ENCODE data around the gene EPN1. TPM values are rescaled to one million over a fixed set of nuclear protein-coding genes. Genes with fewer than 3 reads are reported as not detected.
"Not testable (repeated sequence)": the region's sequence is repeated elsewhere in the genome, so short reads cannot be mapped to it uniquely, and the experiment has no call there.

EPN1 gene
- total and polyA plus RNA-seq, 2 of the 8 experiments (the other 6 are each of a cell fraction or from before 2014, with no cell fraction given), result 49.6 to 200 TPM

DNA sequence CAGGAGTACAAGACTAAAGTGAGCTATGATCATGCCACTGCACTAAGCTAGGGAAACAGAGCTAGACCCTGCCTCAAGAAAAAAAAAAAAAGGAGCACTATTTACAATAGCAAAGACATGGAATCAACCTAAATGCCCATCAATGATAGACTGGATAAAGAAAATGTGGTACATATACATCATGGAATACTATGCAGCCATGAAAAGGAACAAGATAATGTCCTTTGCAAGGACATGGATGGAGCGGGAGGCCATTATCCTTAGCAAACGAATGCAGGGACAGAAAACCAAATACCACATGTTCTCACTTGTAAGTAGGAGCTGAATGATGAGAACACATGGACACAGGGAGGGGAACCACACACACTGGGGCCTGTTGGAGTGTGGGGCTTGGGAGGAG is 55.4 kb downstream of the EPN1 start:
- H3K9me3 ChIP-seq (ENCODE audit: insufficient read depth in 2 of 2, low read depth in 1 of 2, low read length in 1 of 2), result peaks cover 52 to 80% of the 10 kb centered on the region in 2 experiments
- H2BK120ac ChIP-seq (replicated peaks; ENCODE audit: low read depth, low read length); H2BK5ac ChIP-seq (ENCODE audit: low read depth, low read length); H3K23ac ChIP-seq (ENCODE audit: insufficient read length); H3K18ac ChIP-seq (ENCODE audit: extremely low read depth, low read length); H3K27me3 ChIP-seq (replicated peaks in 1 of 4; ENCODE audit: control insufficient read depth in 3 of 4, extremely low read depth in 1 of 4, insufficient read depth in 3 of 4, low read length in 3 of 4); H3K4me3 ChIP-seq (ENCODE audit: extremely low read depth in 1 of 4, insufficient read depth in 2 of 4, low read depth in 3 of 4, low read length in 4 of 4); H3K27ac ChIP-seq (ENCODE audit: low read depth, low read length); H3K4me2 ChIP-seq (ENCODE audit: insufficient read depth in 1 of 2, low read depth in 2 of 2, low read length in 2 of 2); H4K8ac ChIP-seq (ENCODE audit: extremely low read depth, insufficient read depth, low read length); H3K4me1 ChIP-seq (replicated peaks in 1 of 4; ENCODE audit: control insufficient read depth in 3 of 4, insufficient read depth in 4 of 4, low read length in 3 of 4); POLR2A ChIA-PET (ENCODE audit: partially characterized antibody); H3K56ac ChIP-seq (replicated peaks; ENCODE audit: insufficient read length, low read depth, low read length); H3K14ac ChIP-seq (ENCODE audit: insufficient read length); H4K91ac ChIP-seq (replicated peaks; ENCODE audit: insufficient read length, low read length); H2AFZ ChIP-seq (ENCODE audit: low read length); H3K79me2 ChIP-seq (ENCODE audit: control insufficient read depth in 1 of 2, insufficient read depth in 2 of 2, low read length in 2 of 2); H3K9ac ChIP-seq (replicated peaks in 1 of 4; ENCODE audit: extremely low read depth in 1 of 4, low read depth in 3 of 4, low read length in 3 of 4); H2BK20ac ChIP-seq (ENCODE audit: low read length); H3K79me1 ChIP-seq (ENCODE audit: low read depth, low read length); FAIRE-seq; DNase-seq (ENCODE audit: low read depth in 1 of 2, low spot score in 2 of 2); H3K23me2 ChIP-seq (ENCODE audit: low read depth, low read length); H3K36me3 ChIP-seq (ENCODE audit: control insufficient read depth in 2 of 4, insufficient read depth in 4 of 4, low read length in 3 of 4); H2BK12ac ChIP-seq (ENCODE audit: low read depth, low read length); H2AK5ac ChIP-seq (ENCODE audit: low read depth, low read length); H2BK15ac ChIP-seq (ENCODE audit: low read length); H4K20me1 ChIP-seq (replicated peaks in 1 of 2; ENCODE audit: control insufficient read depth in 1 of 2, insufficient read depth in 2 of 2, low read length in 2 of 2); H3K4ac ChIP-seq (replicated peaks; ENCODE audit: insufficient read length, low read depth, low read length); H4K5ac ChIP-seq (ENCODE audit: insufficient read length, low read depth, low read length): not testable (repeated sequence)
- CTCF ChIA-PET (ENCODE audit: partially characterized antibody), result interaction anchor here (0.7 kb wide), 1 partner anchor 24 kb away, joined by 3 read pairs; no protein-coding TSS in a partner anchor
- WGBS, 2 experiments (ENCODE audit: extremely low coverage in 1 of 2, insufficient coverage in 1 of 2, insufficient read length in 1 of 2, insufficient replicate concordance in 2 of 2, low coverage in 1 of 2, low lambda C conversion rate in 2 of 2, missing lambda C conversion rate in 1 of 2), result 59% methylated on average over 2 of the region's 2 CpGs; no CpG with 5 or more reads in 1 of the 2 experiments

Data from H1 (cell line).